AG04449 (cell line): ENCODE data around the gene TFEC.

Experiments
- CTCF ChIA-PET: fragments of 350-600 bp; formaldehyde crosslinking; extraction: SDS; loops from one replicate; lab custom pipeline; 2021; ENCODE audit warnings: antibody characterized with exemption; lab: Yijun Ruan, JAX
- POLR2A ChIA-PET: fragments of 400-600, 350-600 bp; formaldehyde crosslinking; extraction: SDS; loops from one replicate; lab custom pipeline; 2020; ENCODE audit warnings: antibody characterized with exemption, inconsistent platforms; lab: Yijun Ruan, JAX
- DNase-seq: peaks from one replicate; pipeline ENCODE4 v3.0.0-alpha.2; 2010; ENCODE audit warnings: low read depth, low spot score
- H3K4me3 ChIP-seq: 2 replicates; pipeline ENCODE4 v1.5.1; 2011; ENCODE audit warnings: low read depth, mild to moderate bottlenecking, control low read depth, low read length
- TF ChIP-seq, protein P1 (sequence below): IDR thresholded peaks from one replicate; pipeline ENCODE4 v1.5.1; 2011; ENCODE audit warnings: mild to moderate bottlenecking, moderate library complexity, low read length, control low read depth, inconsistent platforms; ENCODE audit not compliant: insufficient read depth; ENCODE audit errors: missing control alignments

Gene TFEC

DNA sequence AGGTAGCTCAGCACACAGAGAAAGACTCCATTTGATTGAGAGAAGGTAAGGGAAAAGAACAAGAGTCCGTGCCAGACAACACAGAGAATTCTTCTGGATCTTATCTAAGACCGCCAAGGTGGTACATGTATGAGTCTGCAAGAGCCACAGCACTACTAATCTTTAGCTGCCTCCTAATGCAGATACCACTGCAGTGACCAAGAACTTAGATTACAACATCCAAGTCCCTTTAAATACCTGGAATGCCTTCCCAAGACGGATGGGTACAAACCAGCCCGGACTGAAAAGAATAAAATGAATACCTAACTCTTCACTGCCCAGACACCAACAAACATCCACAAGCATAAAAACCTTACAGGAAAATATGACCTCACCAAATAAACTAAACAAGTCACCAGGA, 33.3 kb downstream of the TFEC start:
- ChIA-PET CTCF (no interaction called here), POLR2A (no interaction called here)
- DNase-seq, result no peak
- TF ChIP-seq, protein P1, sequence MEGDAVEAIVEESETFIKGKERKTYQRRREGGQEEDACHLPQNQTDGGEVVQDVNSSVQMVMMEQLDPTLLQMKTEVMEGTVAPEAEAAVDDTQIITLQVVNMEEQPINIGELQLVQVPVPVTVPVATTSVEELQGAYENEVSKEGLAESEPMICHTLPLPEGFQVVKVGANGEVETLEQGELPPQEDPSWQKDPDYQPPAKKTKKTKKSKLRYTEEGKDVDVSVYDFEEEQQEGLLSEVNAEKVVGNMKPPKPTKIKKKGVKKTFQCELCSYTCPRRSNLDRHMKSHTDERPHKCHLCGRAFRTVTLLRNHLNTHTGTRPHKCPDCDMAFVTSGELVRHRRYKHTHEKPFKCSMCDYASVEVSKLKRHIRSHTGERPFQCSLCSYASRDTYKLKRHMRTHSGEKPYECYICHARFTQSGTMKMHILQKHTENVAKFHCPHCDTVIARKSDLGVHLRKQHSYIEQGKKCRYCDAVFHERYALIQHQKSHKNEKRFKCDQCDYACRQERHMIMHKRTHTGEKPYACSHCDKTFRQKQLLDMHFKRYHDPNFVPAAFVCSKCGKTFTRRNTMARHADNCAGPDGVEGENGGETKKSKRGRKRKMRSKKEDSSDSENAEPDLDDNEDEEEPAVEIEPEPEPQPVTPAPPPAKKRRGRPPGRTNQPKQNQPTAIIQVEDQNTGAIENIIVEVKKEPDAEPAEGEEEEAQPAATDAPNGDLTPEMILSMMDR, result no peak
- H3K4me3 ChIP-seq, result no peak overlapping the region

DNA sequence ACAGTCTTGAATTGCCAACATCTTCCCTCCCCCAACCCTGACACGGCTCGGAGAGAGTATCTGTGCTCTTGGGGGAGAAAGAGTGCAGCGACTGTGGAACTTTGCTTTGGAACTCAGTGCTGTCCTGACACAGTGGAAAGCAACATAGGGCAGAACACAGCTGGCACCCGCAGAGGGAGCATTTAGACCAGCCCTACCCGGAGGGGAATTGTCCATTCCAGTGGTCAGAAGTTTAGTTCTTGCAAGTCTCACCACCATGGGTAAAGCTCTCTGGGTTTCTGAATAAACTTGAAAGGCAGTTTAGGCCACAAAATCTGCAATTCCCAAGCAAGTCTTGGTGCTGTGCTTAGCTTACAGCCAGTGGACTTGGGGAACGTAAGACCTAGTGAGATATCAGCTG, 34.9 kb downstream of the TFEC start:
- POLR2A ChIA-PET, result no interaction called here
- CTCF ChIA-PET, result no interaction called here
- DNase-seq, result no peak
- H3K4me3 ChIP-seq, result no peak overlapping the region
- TF ChIP-seq, protein P1, result no peak

DNA sequence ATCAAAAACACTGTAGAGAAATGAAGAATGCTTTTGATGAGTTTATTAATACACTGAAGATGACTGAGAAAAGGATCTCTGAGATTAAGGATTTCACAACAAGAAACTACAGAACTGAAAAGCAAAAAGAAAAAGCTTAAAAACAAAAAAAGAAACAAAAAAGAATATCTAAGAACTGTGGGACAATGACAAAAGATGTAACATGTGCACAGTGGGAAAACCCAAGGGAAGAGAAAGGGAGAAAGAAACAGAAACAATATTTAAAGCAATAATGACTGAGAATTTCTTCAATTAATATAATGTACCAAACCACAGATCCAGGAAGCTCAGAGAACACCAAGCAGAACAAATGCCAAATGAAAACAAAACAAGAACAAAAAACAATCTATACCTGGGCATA, 42.2 kb downstream of the TFEC start:
- POLR2A ChIA-PET, result no interaction called here
- CTCF ChIA-PET, result no interaction called here
- H3K4me3 ChIP-seq, result no peak overlapping the region
- TF ChIP-seq, protein P1, result no peak
- DNase-seq, result no peak

DNA sequence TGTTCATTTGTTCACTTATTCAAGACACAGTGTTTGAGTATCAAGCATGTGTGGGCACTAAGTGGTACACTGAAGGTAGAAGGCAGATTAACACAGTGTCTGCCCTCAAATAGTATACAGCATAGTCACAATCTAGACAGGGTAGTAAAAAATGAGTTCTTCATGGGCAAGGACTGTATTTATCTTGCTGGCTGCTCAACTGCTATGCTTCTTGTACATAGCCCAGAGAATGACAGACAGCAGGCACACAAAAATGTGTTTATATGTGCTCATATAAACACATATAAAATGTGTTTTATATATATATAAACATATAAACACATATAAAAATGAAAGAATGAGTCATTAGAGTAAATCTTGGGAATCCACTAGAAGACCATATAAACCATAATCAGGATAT, 43.1 kb downstream of the TFEC start:
- TF ChIP-seq, protein P1, result no peak
- no peak overlapping the region for H3K4me3 ChIP-seq
- ChIA-PET CTCF (no interaction called here), POLR2A (no interaction called here)
- no peak for DNase-seq

DNA sequence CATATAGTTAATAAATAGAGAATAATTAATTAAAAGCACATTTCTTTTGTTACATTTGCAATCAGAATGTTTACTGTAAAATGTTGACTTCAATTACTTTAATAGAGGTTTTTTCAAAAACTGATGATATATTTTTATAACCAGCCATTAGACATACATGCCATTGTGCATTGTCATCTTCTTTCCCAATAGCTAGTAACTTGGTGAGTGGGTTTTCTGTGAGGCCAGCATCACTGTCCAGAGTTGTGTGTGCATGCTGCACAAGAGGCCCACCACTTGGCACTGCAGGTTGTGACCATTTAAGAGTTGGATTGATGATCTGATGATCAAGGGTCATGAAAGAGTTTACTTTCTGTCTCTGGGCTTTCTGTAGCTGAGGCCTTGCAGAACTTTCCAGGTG, 46.5 kb downstream of the TFEC start:
- CTCF ChIA-PET, result no interaction called here
- no peak overlapping the region for H3K4me3 ChIP-seq
- no peak for DNase-seq
- TF ChIP-seq, protein P1, result no peak
- POLR2A ChIA-PET, result no interaction called here

DNA sequence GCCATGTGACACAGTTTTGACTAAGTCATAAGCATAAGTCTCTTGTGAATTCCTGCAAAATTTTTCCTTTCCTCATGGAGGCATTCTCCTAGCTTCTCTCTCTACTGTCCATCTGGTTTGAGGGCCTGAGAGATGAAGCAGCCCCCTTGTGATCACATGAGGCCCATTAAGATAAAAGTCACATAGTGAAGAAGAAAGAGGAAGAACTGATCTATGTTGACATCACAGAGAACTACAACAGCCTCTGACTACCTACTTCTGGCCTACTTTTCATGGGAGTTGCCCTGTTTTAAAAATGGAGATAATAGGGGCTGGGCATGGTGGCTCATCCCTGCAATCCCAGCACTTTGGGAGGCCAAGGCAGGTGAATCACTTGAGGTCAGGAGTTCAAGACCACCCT, 50.4 kb downstream of the TFEC start:
- POLR2A ChIA-PET, result no interaction called here
- H3K4me3 ChIP-seq, result no peak overlapping the region
- DNase-seq, result no peak
- TF ChIP-seq, protein P1, result no peak
- CTCF ChIA-PET, result no interaction called here
